WTC11 (cell line): ENCODE data around the gene ETNK2. TPM values are rescaled to one million over a fixed set of nuclear protein-coding genes. Genes with fewer than 3 reads are reported as not detected.

Source experiments
- ATAC-seq: fragments of 200-7000 bp; cut with Tn5 transposase; 2 replicates; pipeline ENCODE4 v1.10.0; 2021; ENCODE audit warnings: mild to moderate bottlenecking, moderate library complexity
- CTCF ChIA-PET: fragments of 300-600 bp; sonication (Branson Sonifier 250); formaldehyde crosslinking; loops from one replicate; lab custom pipeline; 2021; ENCODE audit warnings: antibody characterized with exemption; lab: Charles Lee
- POLR2A ChIA-PET: fragments of 350-600 bp; sonication (Branson Sonifier 250); formaldehyde crosslinking; loops from one replicate; lab custom pipeline; 2021; ENCODE audit warnings: antibody characterized with exemption; lab: Charles Lee
- DNase-seq: peaks from one replicate; pipeline ENCODE4 v3.0.0; 2021; ENCODE audit warnings: low spot score
- H3K27ac Mint-ChIP-seq: 2 replicates; pipeline ENCODE4 v1.8.0; 2021; ENCODE audit warnings: mixed read lengths
- H3K27me3 Mint-ChIP-seq: 2 replicates; pipeline ENCODE4 v1.8.0; 2021; ENCODE audit warnings: low read depth, mild to moderate bottlenecking, moderate library complexity, mixed read lengths
- H3K36me3 Mint-ChIP-seq: 2 replicates; pipeline ENCODE4 v1.8.0; 2021; ENCODE audit warnings: mixed read lengths
- H3K4me1 Mint-ChIP-seq: 2 replicates; pipeline ENCODE4 v1.8.0; 2022; ENCODE audit warnings: mixed read lengths
- H3K4me3 Mint-ChIP-seq: 2 replicates; pipeline ENCODE4 v1.8.0; 2021; ENCODE audit warnings: mild to moderate bottlenecking, moderate library complexity, mixed read lengths
- H3K9me3 Mint-ChIP-seq: 2 replicates; pipeline ENCODE4 v1.8.0; 2021; ENCODE audit warnings: mixed read lengths
- AFF4 ChIP-seq: sonication (generic); formaldehyde crosslinking; IDR thresholded peaks from 2 replicates; pipeline ENCODE4 v1.8.1; 2023; ENCODE audit warnings: mild to moderate bottlenecking, missing genetic modification reagents, borderline replicate concordance
- ATF6 ChIP-seq: sonication (generic); formaldehyde crosslinking; IDR thresholded peaks from 2 replicates; pipeline ENCODE4 v1.8.1; 2023; ENCODE audit warnings: mild to moderate bottlenecking, missing genetic modification reagents
- E2F1 ChIP-seq: sonication (generic); formaldehyde crosslinking; IDR thresholded peaks from 2 replicates; pipeline ENCODE4 v1.8.0; 2022; ENCODE audit warnings: mild to moderate bottlenecking, missing genetic modification reagents
- ELF4 ChIP-seq: sonication (generic); formaldehyde crosslinking; IDR thresholded peaks from 2 replicates; pipeline ENCODE4 v1.8.1; 2022; ENCODE audit warnings: low read depth, mild to moderate bottlenecking, moderate library complexity, missing genetic modification reagents
- KAT7 ChIP-seq: sonication (generic); formaldehyde crosslinking; IDR thresholded peaks from 2 replicates; pipeline ENCODE4 v1.8.1; 2023; ENCODE audit warnings: missing genetic modification reagents, mild to moderate bottlenecking, borderline replicate concordance
- PRRX2 ChIP-seq: fragments of 250-450 bp; sonication (Bioruptor Pico); IDR thresholded peaks from 2 replicates; pipeline ENCODE4 v1.8.0; 2021; ENCODE audit warnings: mild to moderate bottlenecking
- SP1 ChIP-seq: sonication (generic); formaldehyde crosslinking; conservative IDR thresholded peaks from 2 replicates; pipeline ENCODE4 v1.8.1; 2022; ENCODE audit warnings: missing genetic modification reagents
- STAT6 ChIP-seq: sonication (generic); formaldehyde crosslinking; conservative IDR thresholded peaks from 2 replicates; pipeline ENCODE4 v1.8.1; 2023; ENCODE audit warnings: mild to moderate bottlenecking, low read depth, missing genetic modification reagents, moderate library complexity
- TCF7 ChIP-seq: sonication (generic); formaldehyde crosslinking; IDR thresholded peaks from 2 replicates; pipeline ENCODE4 v1.8.0; 2022; ENCODE audit warnings: mild to moderate bottlenecking, low read depth, missing genetic modification reagents, moderate library complexity
- USF1 ChIP-seq: sonication (generic); formaldehyde crosslinking; IDR thresholded peaks from 2 replicates; pipeline ENCODE4 v1.8.0; 2022; ENCODE audit warnings: mild to moderate bottlenecking, missing genetic modification reagents
- ZNF121 ChIP-seq: sonication (generic); formaldehyde crosslinking; IDR thresholded peaks from 2 replicates; pipeline ENCODE4 v1.8.0; 2023; ENCODE audit warnings: missing genetic modification reagents
- ZNF219 ChIP-seq: sonication (generic); formaldehyde crosslinking; IDR thresholded peaks from 2 replicates; pipeline ENCODE4 v1.8.0; 2023; ENCODE audit warnings: missing genetic modification reagents, mild to moderate bottlenecking, borderline replicate concordance
- ZNF317 ChIP-seq: sonication (generic); formaldehyde crosslinking; IDR thresholded peaks from 2 replicates; pipeline ENCODE4 v1.8.1; 2023; ENCODE audit warnings: low read depth, mild to moderate bottlenecking, moderate library complexity, missing genetic modification reagents, borderline replicate concordance
- ZNF423 ChIP-seq: fragments of 250-450 bp; sonication (Bioruptor Pico); IDR thresholded peaks from 2 replicates; pipeline ENCODE4 v2.1.2; 2022; ENCODE audit warnings: mild to moderate bottlenecking, moderate library complexity
- ZNF425 ChIP-seq: fragments of 250-450 bp; sonication (Bioruptor Pico); conservative IDR thresholded peaks from 2 replicates; pipeline ENCODE4 v1.9.0; 2021; ENCODE audit warnings: mild to moderate bottlenecking
- total RNA-seq: library from RNA; stranded (reverse); gene quantifications from 3 replicates; pipeline ENCODE4 v1.2.3, GENCODE V29; 2021

ETNK2 gene
- total RNA-seq, 1 experiment from 2014 or later: 19.7 TPM

GRCh38 chr1:204194080-204194479, 42.2 kb upstream of the ETNK2 start:
- no peak for TF ChIP-seq KAT7 (CRISPR knock-in tag)
- TF ChIP-seq ZNF423 (CRISPR knock-in tag): no peak
- no peak for TF ChIP-seq SP1 (CRISPR knock-in tag)
- TF ChIP-seq ZNF317 (CRISPR knock-in tag): no peak
- TF ChIP-seq STAT6 (CRISPR knock-in tag): no peak
- TF ChIP-seq E2F1: no peak
- ATAC-seq: no peak
- Mint-ChIP-seq H3K4me3 (no peak overlapping the region), H3K27ac (no peak overlapping the region), H3K9me3 (peaks cover 6% of the 10 kb centered on the region; the same call in 1 of the 2 replicates), H3K36me3 (no peaks in the 10 kb centered on the region), H3K4me1 (peaks cover 20% of the 10 kb centered on the region), H3K27me3 (peaks cover 40% of the 10 kb centered on the region)
- ChIA-PET POLR2A (no interaction called here), CTCF (interaction anchor here (1.7 to 1.8 kb wide), 2 partner anchors 13 to 32 kb away, joined by 9 to 13 read pairs; no protein-coding TSS in a partner anchor)
- no peak for DNase-seq

- Mint-ChIP-seq H3K4me3 (no peak overlapping the region), H3K36me3 (no peaks in the 10 kb centered on the region), H3K27ac (no peak overlapping the region), H3K9me3 (peaks cover 6% of the 10 kb centered on the region; the same call in 1 of the 2 replicates), H3K27me3 (peaks cover 53% of the 10 kb centered on the region), H3K4me1 (peaks cover 12% of the 10 kb centered on the region)
- TF ChIP-seq ATF6 (no peak), ZNF219 (CRISPR knock-in tag) (no peak), PRRX2 (no peak), TCF7 (CRISPR knock-in tag) (no peak), ZNF121 (no peak), SP1 (CRISPR knock-in tag) (no peak), USF1 (CRISPR knock-in tag) (no peak), ZNF425 (CRISPR knock-in tag) (no peak), ELF4 (CRISPR knock-in tag) (no peak), AFF4 (CRISPR knock-in tag) (no peak)
- no peak for ATAC-seq
- no peak for DNase-seq
- POLR2A ChIA-PET: no interaction called here
- CTCF ChIA-PET: interaction anchor here (3.2 to 5.3 kb wide), 3 partner anchors 14 to 206 kb away, joined by 17 to 68 read pairs (median 46); no protein-coding TSS in a partner anchor
These were observed 40.9 kb upstream of the ETNK2 start for GRCh38 chr1:204192589-204193352.
